ENCODE data around the gene INSC.

The INSC gene

DNA sequence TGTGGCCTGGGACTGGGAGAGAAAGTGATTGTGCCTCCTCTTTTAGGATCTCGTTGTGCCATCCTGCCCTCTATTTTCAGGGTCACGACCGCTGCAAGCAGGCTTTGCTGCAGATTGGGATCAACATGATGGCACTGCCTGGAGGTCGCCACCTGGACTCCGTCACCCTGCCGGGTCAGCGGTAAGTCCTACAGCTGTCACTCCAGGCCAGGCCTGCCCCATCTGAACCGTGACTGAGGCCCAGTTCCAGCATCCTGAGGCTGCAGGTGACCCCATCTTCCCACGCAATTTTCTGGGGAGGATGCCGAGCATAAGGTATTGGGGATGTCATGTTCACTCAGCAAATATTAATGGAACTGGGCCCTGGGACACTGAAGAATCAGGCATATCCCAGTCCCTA, 34.3 kb downstream of the INSC start:
- CTCF ChIA-PET, result no interaction called here
- no peak for DNase-seq (ENCODE audit: low spot score)
- H3K27ac ChIP-seq, result no peak overlapping the region
- TF ChIP-seq CTCF (conservative IDR thresholded peaks at IDR 0.05; ENCODE audit: low read depth), result no peak
- POLR2A ChIA-PET (ENCODE audit: low non-redundant PET), result no interaction called here

- no peak for TF ChIP-seq CTCF (conservative IDR thresholded peaks at IDR 0.05; ENCODE audit: low read depth)
- CTCF ChIA-PET, result no interaction called here
- DNase-seq (ENCODE audit: low spot score), result no peak
- POLR2A ChIA-PET (ENCODE audit: low non-redundant PET), result no interaction called here
- H3K27ac ChIP-seq, result no peak overlapping the region
Observed at GRCh38 chr11:15150507-15150906, 35.8 kb downstream of the INSC start.

DNA sequence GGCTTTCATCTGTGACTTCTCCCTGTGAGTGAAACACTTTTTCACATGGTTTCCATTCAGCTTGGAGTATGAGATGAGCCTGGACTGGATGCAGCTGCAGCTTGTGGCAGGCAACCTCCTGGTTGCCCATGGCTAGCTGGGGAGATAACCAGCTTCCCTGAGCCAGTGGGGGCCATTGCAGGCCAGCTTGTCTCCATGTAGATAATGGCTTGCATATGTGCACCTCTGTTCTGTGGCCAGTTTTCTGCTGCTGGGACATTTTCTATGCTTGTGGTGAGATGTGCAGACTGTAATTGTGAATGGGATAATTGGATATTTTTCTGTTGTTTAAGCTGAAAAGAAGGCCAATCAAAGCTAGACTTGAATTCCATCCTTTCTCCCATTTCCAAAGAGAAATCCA, 38.5 kb downstream of the INSC start:
- H3K27ac ChIP-seq, result no peak overlapping the region
- DNase-seq (ENCODE audit: low spot score), result no peak
- POLR2A ChIA-PET (ENCODE audit: low non-redundant PET), result no interaction called here
- no peak for TF ChIP-seq CTCF (conservative IDR thresholded peaks at IDR 0.05; ENCODE audit: low read depth)
- CTCF ChIA-PET, result interaction anchor here (1.2 kb wide), 1 partner anchor 80 kb away, joined by 3 read pairs; the partner anchor contains the start of gene CALCB

GRCh38 chr11:15157181-15157580, 42.5 kb downstream of the INSC start:
- ChIA-PET CTCF (interaction anchor here (0.8 to 1.1 kb wide), 3 partner anchors 52 to 249 kb away, joined by 3 to 6 read pairs (median 3); no protein-coding TSS in a partner anchor), POLR2A (ENCODE audit: low non-redundant PET) (no interaction called here)
- no peak for TF ChIP-seq CTCF (conservative IDR thresholded peaks at IDR 0.05; ENCODE audit: low read depth)
- DNase-seq (ENCODE audit: low spot score), result peak; percentile 55
- H3K27ac ChIP-seq, result no peak overlapping the region

GRCh38 chr11:15157606-15158137, 42.9 kb downstream of the INSC start:
- ChIA-PET POLR2A (ENCODE audit: low non-redundant PET) (no interaction called here), CTCF (interaction anchor here (0.8 kb wide), 2 partner anchors 56 to 250 kb away, joined by 3 to 6 read pairs; no protein-coding TSS in a partner anchor)
- H3K27ac ChIP-seq, result no peak overlapping the region
- TF ChIP-seq CTCF (conservative IDR thresholded peaks at IDR 0.05; ENCODE audit: low read depth), result no peak
- DNase-seq (ENCODE audit: low spot score), result no peak

GRCh38 chr11:15158351-15159015, 43.8 kb downstream of the INSC start:
- POLR2A ChIA-PET (ENCODE audit: low non-redundant PET), result no interaction called here
- CTCF ChIA-PET, result interaction anchor here (0.7 to 1.6 kb wide), 4 partner anchors 57 to 739 kb away, joined by 3 to 7 read pairs (median 4); no protein-coding TSS in a partner anchor
- TF ChIP-seq CTCF (conservative IDR thresholded peaks at IDR 0.05; ENCODE audit: low read depth), result no peak
- no peak for DNase-seq (ENCODE audit: low spot score)
- H3K27ac ChIP-seq, result no peak overlapping the region

Measured in RWPE1 (cell line).